ENCODE measurements around the gene DOK3. TPM values are rescaled to one million over a fixed set of nuclear protein-coding genes. Genes with fewer than 3 reads are reported as not detected.

The DOK3 gene
- total RNA-seq, 1 experiment from 2014 or later, result 12.4 TPM

- ChIA-PET POLR2A (interaction anchor here (0.6 kb wide), 1 partner anchor 165 kb away, joined by 11 read pairs; no protein-coding TSS in a partner anchor), CTCF (interaction anchor here (0.5 kb wide), 1 partner anchor 15 kb away, joined by 4 read pairs; no protein-coding TSS in a partner anchor)
- no peaks in the 10 kb centered on the region for H3K9me3 ChIP-seq (ENCODE audit: control insufficient read depth, insufficient read depth, low read depth, low read length)
- peaks cover 3% of the 10 kb centered on the region; the same call in 1 of the 2 replicates for H3K4me1 ChIP-seq (ENCODE audit: control insufficient read depth, insufficient read depth, low read length)
- ATAC-seq, result no peak
- no peak overlapping the region for H3K27ac ChIP-seq (ENCODE audit: low read length)
- no peak for DNase-seq (ENCODE audit: low read depth, low spot score)
- H3K4me3 ChIP-seq (ENCODE audit: low read depth in 2 of 2, low read length in 2 of 2), result no peak overlapping the region
- no peaks in the 10 kb centered on the region for H3K27me3 ChIP-seq (ENCODE audit: control insufficient read depth, insufficient read depth, low read length)
- no peak for TF ChIP-seq CTCF (IDR thresholded peaks at IDR 0.05)
- TF ChIP-seq TCF7L2 (IDR thresholded peaks at IDR 0.05; ENCODE audit: low read depth, low read length), result no peak
- no peak for TF ChIP-seq REST (IDR thresholded peaks at IDR 0.05; ENCODE audit: insufficient read depth in 1 of 2, low read depth in 2 of 2, low read length in 1 of 2)
- no peak for TF ChIP-seq POLR2AphosphoS5 (IDR thresholded peaks at IDR 0.05; ENCODE audit: low read depth, low read length)
- no peak for TF ChIP-seq SIN3A (IDR thresholded peaks at IDR 0.05; ENCODE audit: borderline replicate concordance, insufficient read depth, low read depth, low read length)
- BruUV-seq (replicated peaks), result no TSS peak
- intact Hi-C loops (cut with micrococcal nuclease; ENCODE audit: unreplicated experiment) (no loop called here), in situ Hi-C loops (cut with HindIII; ENCODE audit: low pct_unique_long_range_greater_than_20kb, low sequenced_read_pairs) (no loop called here)
- H3K36me3 ChIP-seq (ENCODE audit: control insufficient read depth, insufficient read depth, low read length), result peaks cover 3% of the 10 kb centered on the region
Observed at GRCh38 chr5:177508837-177509236, 789 bp downstream of the DOK3 start.

- ATAC-seq (no peak), DNase-seq (ENCODE audit: low read depth, low spot score) (no peak)
- Histone ChIP-seq H3K27ac (ENCODE audit: low read length) (no peak overlapping the region), H3K4me3 (ENCODE audit: low read depth in 2 of 2, low read length in 2 of 2) (no peak overlapping the region), H3K27me3 (ENCODE audit: control insufficient read depth, insufficient read depth, low read length) (no peaks in the 10 kb centered on the region), H3K4me1 (ENCODE audit: control insufficient read depth, insufficient read depth, low read length) (peaks cover 3% of the 10 kb centered on the region; the same call in 1 of the 2 replicates), H3K9me3 (ENCODE audit: control insufficient read depth, insufficient read depth, low read depth, low read length) (no peaks in the 10 kb centered on the region), H3K36me3 (ENCODE audit: control insufficient read depth, insufficient read depth, low read length) (peaks cover 3% of the 10 kb centered on the region)
- ChIA-PET POLR2A (interaction anchor here (0.6 kb wide), 1 partner anchor 164 kb away, joined by 11 read pairs; no protein-coding TSS in a partner anchor), CTCF (interaction anchor here (1.4 kb wide), 1 partner anchor 13 kb away, joined by 3 read pairs; no protein-coding TSS in a partner anchor)
- TF ChIP-seq CTCF (IDR thresholded peaks at IDR 0.05), result no peak
- TF ChIP-seq POLR2AphosphoS5 (IDR thresholded peaks at IDR 0.05; ENCODE audit: low read depth, low read length), result no peak
- no peak for TF ChIP-seq REST (IDR thresholded peaks at IDR 0.05; ENCODE audit: insufficient read depth in 1 of 2, low read depth in 2 of 2, low read length in 1 of 2)
- TF ChIP-seq SIN3A (IDR thresholded peaks at IDR 0.05; ENCODE audit: borderline replicate concordance, insufficient read depth, low read depth, low read length), result no peak
- TF ChIP-seq TCF7L2 (IDR thresholded peaks at IDR 0.05; ENCODE audit: low read depth, low read length), result no peak
- in situ Hi-C loops (cut with HindIII; ENCODE audit: low pct_unique_long_range_greater_than_20kb, low sequenced_read_pairs), result no loop called here
- intact Hi-C loops (cut with micrococcal nuclease; ENCODE audit: unreplicated experiment), result no loop called here
- no TSS peak for BruUV-seq (replicated peaks)
Observed at GRCh38 chr5:177508221-177508611, 1.4 kb downstream of the DOK3 start.
